Activated CD8-positive, alpha-beta memory T cell treated with anti-CD3 and anti-CD28 coated beads for 48 hours (primary cell): Measurements from ENCODE around the gene TIMMDC1.

Source experiments
- DNase-seq, 3 experiments: peaks; one replicate each; pipeline ENCODE4 v3.0.0-alpha.2; 2020; ENCODE audit warnings: low read depth in 2 of 3, low spot score in 2 of 3

Gene TIMMDC1

GRCh38 chr3:119498186-119499011, at the start of gene TIMMDC1:
TIMMDC1 (plus strand) TSS chr3:119498547; CDS start chr3:119498734, 187 bp downstream.
- DNase-seq: peak; percentile 82 to 94 (median 86)

GRCh38 chr3:119453822-119454221, 44.5 kb upstream of the TIMMDC1 start:
- DNase-seq: no peak

GRCh38 chr3:119456469-119456868, 41.9 kb upstream of the TIMMDC1 start:
- no peak for DNase-seq

GRCh38 chr3:119457246-119457645, 41.1 kb upstream of the TIMMDC1 start:
- no peak for DNase-seq

GRCh38 chr3:119463171-119464169, 34.9 kb upstream of the TIMMDC1 start, which contains the start of gene TMEM39A:
TMEM39A (minus strand) TSS chr3:119463615; CDS start chr3:119462074, 1,541 bp downstream.
- peak; percentile 97 to 98 (median 98) for DNase-seq

GRCh38 chr3:119468041-119468440, 30.3 kb upstream of the TIMMDC1 start:
- no peak for DNase-seq

- DNase-seq: no peak
Observed at GRCh38 chr3:119469418-119470189, 28.7 kb upstream of the TIMMDC1 start.

GRCh38 chr3:119470866-119471265, 27.5 kb upstream of the TIMMDC1 start:
- DNase-seq: no peak

- no peak for DNase-seq
Observed at GRCh38 chr3:119481079-119481478, 17.3 kb upstream of the TIMMDC1 start.

- DNase-seq: no peak
Observed at GRCh38 chr3:119483101-119483500, 15.2 kb upstream of the TIMMDC1 start.

- DNase-seq: no peak
Observed at GRCh38 chr3:119485563-119485962, 12.8 kb upstream of the TIMMDC1 start.

GRCh38 chr3:119490153-119490552, 8.2 kb upstream of the TIMMDC1 start:
- no peak for DNase-seq

GRCh38 chr3:119492128-119492527, 6.2 kb upstream of the TIMMDC1 start:
- DNase-seq: no peak

GRCh38 chr3:119492810-119493209, 5.5 kb upstream of the TIMMDC1 start:
- no peak for DNase-seq

- DNase-seq: no peak
Observed at GRCh38 chr3:119494597-119494996, 3.8 kb upstream of the TIMMDC1 start.

- DNase-seq: no peak
Observed at GRCh38 chr3:119497820-119498185, 544 bp upstream of the TIMMDC1 start.

- DNase-seq: no peak
Observed at GRCh38 chr3:119500265-119500664, 1.9 kb downstream of the TIMMDC1 start.

GRCh38 chr3:119500901-119501300, 2.6 kb downstream of the TIMMDC1 start:
- no peak for DNase-seq

GRCh38 chr3:119506631-119507030, 8.3 kb downstream of the TIMMDC1 start:
- DNase-seq: no peak

GRCh38 chr3:119507404-119507803, 9.1 kb downstream of the TIMMDC1 start:
- DNase-seq: no peak
